SK-N-MC (cell line): ENCODE data around the gene ANTXR2.

ENCODE experiments used
- EZH2 ChIP-seq: fragments of 200-600 bp; sonication (generic); IDR thresholded peaks from one replicate; pipeline ENCODE4 v1.6.1; 2017; ENCODE audit warnings: antibody characterized with exemption
- POLR2AphosphoS5 ChIP-seq: IDR thresholded peaks from 2 replicates; pipeline ENCODE4 v1.6.1; 2012; ENCODE audit warnings: mild to moderate bottlenecking, low read depth, low read length, borderline replicate concordance

DNA sequence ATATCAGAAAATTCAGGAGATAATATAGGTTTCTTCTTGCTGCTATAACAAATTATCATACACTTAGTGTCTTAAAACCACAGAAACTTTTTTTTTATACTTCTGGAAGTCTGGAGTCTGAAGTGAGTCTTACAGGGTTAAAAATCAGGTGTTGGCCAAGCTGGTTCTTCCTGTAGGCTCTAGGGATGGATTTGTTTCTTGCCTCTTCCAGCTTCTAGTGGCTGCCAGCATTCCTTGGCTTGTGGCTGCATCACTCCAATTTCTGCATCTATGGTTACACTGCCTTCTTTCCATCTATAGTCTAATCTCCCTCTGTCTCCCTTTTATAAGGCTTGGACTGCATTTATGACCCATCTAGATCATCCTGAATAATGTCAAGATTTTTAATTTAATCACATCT, 68.7 kb downstream of the ANTXR2 start:
- TF ChIP-seq EZH2 (no peak), POLR2AphosphoS5 (no peak)
